Measurements from ENCODE around the gene NOTCH3.

Gene NOTCH3

DNA sequence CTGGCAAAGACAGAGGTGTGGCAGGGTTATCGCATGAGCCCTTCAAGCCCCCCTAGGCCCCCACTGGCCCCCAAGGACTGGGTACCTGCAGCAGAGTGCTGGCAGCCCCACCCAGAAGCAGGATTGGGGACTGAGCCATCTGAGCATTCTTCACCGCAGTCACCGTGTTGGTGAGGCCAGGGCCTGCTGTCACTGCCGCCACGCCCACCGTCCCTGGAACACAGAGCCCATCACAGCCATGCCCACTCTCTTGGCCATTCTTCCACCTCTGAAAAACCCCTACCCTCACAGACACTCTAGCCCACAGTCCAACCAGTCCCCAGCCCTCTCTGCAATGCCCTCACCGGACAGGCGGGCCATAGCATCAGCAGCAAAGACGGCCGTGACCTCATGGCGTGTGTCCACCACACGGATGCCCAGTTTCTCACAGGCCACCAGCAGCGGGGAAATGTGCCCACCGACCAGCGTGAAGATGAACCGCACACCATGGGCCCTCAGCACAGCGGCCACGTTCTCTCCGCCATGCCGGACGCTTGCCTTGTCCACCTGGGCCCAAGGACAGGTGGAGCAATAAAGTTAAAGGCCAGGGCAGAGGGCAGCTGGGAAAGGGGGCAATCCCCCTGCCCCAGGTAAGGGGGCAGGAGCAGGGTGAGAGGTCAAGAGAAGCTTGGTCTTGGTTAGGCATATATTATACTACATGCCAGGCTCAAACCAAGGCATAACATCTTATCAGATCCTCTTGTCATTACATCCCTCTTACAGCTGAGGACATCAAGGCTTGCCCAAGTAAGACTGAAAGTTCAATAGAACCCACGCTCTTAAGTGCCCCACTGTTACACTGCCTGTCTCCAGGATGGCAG is 77.5 kb downstream of the NOTCH3 start:
- DNase-seq (ENCODE audit: low read depth in 2 of 2): no peak

DNA sequence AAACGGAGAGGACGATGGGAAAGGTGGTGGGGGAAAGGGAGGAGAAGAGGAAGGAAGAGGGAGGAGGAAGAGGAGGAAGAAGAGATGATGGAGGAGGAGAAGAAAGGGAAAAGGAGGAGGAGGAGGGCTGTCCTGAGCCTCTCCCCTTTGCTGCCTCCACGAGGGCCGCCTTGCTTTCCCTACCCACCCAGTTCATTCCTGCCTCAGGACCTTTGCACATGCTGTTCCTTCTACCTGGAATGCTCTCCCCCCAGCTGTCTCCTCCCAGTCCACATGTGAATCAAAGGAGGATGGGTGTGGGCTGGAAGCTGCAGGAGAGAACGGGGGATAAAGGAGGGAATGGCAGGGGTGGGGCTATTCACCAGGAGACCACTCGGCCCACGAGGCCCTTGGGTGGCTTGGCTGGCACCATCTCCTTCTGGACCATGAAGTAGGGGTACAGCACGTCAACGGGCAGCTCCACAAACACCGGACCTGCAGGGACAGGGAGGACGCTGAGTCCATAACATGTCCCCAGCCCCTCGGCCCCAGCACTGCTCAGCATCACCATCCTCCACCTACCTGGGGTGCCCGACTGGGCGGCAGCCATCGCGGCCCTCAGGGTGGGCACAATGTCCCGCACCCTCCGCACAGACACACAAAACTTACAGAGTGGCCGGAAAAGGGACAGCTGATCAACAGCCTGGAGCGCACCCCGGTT is 78.3 kb downstream of the NOTCH3 start:
- no peak for DNase-seq (ENCODE audit: low read depth in 2 of 2)

DNA sequence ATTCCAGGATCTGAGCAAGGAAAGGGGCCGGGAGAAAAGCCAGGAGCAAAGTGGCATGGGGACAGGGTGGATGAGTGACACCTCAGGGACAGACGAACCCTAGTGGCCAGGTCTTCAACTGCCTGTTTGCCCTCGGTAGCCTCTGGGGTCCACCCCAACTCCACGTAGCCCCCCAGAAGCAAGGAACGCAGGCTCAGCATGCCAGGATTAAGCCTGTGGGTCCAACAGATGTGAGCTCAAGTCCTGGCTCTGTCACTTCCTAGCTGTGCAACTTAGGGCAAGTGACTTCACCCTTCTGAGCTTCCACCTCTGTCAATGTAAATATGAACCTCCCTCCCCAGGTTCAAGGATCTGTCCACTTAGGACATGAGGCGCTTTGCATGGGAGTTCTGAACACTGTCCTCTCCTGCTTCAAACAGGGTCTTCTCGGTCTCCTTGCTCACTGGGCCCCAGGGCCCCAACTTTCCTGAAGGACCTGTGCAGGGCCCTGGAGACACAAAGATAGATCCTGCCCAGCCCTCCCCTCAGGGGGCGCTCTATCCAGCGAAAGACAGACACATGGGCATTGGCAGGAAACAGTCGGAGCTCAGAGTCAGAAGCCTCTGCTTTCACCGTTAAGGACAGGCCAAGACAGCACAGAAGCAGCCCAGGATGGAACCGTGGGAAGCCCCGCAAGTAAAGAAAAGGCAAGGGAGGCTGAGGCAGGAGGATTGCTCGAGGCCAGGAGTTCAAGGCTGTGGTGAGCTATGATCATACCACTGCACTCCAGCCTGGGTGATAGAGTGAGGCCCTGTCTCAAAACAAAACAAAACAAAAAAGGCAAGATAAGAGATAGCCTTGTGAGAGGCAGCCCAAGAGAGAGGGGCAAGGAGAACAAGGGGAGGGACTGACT is 80.4 kb downstream of the NOTCH3 start:
- DNase-seq (ENCODE audit: low read depth in 2 of 2): no peak

DNA sequence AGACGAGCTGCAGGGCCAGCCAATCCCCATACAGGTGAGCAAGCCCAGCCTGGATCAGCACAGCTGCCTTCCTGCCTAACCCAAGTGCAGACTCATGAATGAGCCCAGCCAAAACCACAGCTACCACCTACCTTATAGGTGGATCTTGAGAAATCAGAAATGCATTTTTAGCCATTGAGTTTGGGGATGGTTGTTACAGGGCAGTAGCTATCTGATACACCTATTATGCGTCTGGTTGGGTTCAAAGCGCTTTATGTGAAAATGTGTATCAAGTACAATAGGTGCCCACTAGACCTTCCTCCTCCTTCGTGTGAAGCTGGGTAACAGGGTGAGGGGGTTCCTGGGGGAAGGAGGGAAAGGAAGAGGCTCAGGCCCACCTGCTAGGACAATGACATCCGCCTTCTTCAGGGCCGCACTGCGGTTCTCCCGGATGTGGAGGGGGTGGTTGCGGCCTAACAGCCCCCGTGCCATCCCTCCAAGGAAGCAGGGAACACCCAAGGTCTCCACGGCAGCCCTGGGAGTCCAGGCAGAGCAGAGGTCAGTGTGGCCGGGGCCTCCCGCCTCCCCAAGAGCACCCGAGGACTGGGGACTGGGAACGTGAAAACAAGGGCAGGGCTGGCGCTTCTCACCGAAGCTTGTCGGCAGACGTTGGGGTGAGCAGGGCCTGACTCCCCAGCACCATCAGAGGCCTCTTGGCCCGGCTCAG is 81.9 kb downstream of the NOTCH3 start:
- DNase-seq (ENCODE audit: low read depth in 2 of 2): no peak

DNA sequence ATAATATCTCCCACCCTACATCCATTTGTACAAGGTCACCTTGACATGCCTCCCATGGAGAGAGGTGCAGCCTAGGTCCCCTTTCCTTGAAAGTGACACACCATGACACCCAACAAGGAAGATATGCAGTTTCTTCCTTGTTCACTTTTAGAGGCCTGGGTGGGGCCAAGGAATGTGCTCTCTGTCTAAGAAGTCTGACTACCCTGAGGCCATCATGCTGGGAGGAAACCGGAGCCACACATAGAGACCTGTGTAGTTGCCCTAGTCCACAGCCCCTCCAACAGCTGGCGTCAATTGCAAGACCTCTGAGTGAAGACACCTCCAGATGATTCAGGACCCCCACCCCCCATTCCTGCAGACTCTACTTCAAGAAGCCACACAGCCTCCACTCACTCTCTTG is 82.5 kb downstream of the NOTCH3 start:
- no peak for DNase-seq (ENCODE audit: low read depth in 2 of 2)

DNA sequence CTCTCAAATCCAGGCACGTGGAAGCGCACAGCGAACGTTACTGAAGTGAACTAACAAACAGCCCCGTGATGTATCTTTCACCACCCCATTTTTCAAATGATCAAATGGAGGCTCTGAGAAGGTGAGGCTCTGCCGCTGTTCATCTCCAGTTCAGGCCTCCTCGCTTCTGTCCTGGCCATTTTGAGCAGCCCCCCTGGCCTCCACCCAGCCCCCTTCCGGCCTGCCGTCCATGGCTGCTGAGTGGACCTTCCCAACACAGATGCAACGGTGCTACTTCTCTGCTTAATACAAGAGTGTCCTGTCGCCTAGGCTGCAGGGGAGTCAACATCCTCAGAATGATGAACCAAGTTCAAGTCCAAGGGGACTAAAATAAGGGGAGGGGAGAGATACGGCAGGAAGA is 83.9 kb downstream of the NOTCH3 start:
- DNase-seq (ENCODE audit: low read depth in 2 of 2): no peak

DNA sequence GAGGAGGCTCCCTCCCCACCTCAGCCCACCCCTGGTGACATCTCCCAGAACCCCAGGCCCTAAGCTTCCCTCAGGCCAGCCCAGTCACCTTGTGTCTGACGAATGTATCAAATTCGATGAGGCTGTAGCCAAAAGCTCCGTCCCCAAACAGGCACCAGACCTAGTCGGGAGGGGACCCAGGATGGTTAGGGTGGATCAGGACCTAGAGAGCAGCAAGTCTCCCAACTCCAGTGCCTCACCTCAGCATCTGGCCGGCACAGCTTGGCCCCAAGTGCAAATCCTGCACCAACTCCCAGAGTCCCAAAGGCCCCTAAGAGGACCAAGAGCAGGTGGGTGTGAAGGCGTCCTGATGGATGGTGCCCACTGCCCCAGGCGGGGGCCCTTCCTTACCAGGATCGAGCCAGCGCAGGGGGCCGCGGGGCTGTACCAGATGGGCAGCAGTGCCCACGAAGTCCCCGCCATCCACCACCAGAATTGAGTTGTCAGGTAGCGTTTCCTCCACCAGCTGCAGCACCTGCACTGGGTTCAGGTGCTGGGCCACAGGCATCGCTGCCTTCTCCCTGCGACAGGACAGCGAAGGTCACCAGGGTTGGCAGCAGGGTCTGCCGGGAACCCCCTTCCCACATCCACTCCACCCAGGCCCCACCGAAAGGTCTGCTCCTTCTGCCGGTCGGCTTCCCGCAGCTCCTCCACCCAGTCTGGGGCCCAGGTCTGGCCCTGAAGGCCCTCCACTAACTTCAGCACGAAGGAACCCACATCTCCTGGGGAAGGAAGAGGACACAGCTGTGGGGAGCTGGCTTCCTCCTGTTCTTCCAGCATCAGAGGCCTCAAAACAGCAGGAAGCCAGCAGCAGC is 84.8 kb downstream of the NOTCH3 start:
- DNase-seq (ENCODE audit: low read depth in 2 of 2): no peak

DNA sequence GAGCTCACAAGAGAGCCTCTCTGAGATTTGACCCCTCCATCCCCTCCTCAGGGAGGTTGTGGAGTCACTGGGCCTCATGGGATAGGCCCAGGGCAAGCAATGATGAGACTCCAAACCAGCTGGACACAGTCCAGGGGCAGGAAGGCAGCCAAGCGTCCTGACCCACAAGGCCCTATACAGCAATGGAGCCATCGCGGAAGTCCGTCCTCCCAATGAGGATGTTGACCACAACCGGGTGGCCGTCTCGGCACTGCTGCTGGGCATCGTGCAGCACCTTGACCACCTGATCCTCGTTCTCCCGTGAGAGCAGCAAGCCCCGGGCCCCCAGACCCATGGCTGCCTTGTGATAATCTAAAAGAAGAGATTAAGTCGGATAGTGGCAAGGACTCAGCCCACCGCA is 85.7 kb downstream of the NOTCH3 start:
- no peak for DNase-seq (ENCODE audit: low read depth in 2 of 2)

DNA sequence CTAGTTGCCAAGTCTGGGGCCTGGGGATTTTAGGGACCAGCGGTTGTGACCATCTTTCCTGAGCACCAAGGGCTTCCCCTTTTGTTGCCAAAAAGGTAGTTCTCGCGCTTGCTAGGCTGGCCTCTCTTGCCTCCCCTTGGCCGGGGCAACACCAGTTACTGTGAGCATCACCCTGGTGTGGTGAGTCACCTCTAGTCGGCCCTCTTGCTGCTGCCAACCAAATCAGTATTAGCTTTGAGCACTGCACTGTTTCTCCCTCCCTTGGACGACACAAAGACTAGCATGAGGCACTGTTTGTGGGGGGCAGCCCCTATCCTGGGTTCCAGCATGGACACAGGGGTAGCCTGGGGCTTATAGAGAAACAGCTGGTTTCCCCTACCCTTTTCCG is 86.6 kb downstream of the NOTCH3 start:
- no peak for DNase-seq (ENCODE audit: low read depth in 2 of 2)

DNA sequence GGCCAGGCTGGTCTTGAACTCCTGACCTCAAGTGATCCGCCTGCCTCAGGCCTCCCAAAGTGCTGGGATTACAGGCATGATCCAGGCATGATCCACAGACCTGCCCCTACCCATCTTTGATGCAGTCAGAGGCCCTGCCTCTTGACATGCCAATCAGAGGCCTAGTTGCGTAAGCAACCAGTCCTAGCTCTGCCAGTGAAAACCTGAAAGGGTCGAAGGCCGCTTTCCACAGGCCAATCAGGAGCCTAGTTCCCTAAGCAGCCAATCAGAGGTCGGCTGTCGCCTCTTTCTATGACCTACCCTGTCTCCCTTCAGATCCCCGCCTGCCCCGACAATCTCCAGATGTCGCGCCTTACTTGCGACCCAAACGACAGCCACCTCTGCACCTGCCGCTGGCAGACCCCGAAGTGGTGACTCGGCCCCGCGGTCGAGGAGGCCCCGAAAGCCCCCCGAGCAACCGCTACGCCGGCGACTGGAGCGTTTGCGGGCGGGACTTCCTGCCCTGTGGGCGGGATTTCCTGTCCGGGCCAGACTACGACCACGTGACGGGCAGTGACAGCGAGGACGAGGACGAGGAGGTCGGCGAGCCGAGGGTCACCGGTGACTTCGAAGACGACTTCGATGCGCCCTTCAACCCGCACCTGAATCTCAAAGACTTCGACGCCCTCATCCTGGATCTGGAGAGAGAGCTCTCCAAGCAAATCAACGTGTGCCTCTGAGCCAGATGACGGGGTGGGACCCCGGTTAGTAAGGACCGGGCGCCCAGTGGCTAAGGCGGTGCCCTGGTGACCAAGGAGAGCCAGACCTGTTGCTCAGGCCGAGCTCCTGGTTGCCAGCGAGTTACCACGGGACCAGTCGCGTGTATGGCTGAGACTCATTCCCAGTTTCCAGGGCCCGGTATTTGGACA is 87.3 kb downstream of the NOTCH3 start:
- DNase-seq (ENCODE audit: low read depth in 2 of 2): no peak

DNA sequence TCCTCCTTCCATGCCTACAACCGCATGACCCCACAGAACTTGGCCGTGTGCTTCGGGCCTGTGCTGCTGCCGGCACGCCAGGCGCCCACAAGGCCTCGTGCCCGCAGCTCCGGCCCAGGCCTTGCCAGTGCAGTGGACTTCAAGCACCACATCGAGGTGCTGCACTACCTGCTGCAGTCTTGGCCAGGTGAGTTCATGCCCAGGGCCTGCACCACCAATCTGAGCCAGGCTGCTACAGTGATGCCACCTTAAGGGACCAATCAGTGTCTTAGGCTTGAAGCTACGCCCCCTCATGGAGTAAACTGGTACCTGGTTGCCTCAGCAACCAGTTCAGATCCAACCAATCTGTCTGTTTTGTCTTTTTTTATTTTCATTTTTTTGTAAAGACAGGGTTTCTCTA is 88.4 kb downstream of the NOTCH3 start:
- DNase-seq (ENCODE audit: low read depth in 2 of 2): no peak

DNA sequence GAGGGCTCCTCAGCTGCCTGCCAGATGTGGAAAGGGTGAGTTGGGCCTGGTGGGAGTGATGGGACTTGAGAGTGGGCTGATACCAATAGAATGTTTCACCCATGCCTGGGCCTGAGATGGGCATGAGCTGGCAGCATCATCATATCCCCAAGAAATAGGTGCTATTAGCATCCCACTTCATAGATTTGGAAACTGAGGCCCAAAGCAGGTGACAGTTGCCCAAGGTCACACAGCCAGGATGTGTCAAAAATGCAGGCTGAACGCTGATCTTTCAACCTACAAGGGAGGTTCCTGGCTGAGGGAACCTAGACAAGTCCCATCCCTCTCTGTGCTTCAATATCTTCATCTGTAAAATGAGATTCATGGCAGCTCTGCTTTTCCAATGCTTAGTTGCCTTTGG is 89.0 kb downstream of the NOTCH3 start:
- no peak for DNase-seq (ENCODE audit: low read depth in 2 of 2)

DNA sequence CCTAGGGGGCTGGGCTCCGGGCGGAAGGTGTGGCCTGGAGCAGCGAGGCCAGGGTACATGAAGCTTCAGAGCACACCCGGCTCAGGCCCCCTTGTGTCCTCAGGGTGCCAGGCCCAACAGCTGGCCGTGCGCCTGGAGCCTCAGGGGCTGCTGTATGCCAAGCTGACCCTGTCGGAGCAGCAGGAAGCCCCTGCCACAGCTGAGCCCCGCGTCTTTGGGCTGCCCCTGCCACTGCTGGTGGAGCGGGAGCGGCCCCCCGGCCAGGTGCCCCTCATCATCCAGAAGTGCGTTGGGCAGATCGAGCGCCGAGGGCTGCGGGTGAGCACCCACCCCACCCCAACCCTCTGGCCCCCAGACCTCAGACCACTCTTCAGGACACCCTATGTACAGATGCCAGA is 90.4 kb downstream of the NOTCH3 start:
- DNase-seq (ENCODE audit: low read depth in 2 of 2): no peak

DNA sequence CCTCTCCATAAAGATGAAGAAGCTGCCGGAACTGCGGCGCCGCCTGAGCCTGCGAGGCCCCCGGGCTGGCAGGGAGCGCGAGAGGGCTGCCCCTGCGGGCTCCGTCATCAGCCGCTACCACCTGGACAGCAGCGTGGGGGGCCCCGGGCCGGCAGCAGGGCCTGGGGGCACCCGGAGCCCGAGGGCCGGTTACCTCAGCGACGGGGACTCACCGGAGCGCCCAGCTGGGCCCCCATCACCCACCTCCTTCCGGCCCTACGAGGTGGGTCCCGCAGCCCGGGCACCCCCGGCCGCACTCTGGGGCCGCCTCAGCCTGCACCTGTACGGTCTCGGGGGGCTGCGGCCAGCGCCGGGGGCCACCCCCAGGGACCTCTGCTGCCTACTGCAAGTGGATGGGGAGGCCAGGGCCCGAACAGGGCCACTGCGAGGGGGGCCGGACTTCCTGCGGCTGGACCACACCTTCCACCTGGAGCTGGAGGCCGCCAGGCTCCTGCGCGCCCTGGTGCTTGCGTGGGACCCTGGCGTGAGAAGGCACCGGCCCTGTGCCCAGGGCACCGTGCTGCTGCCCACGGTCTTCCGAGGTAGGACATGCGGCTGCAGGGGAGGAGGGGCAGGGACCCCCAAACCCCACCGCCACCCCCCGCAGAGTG is 90.9 kb downstream of the NOTCH3 start:
- DNase-seq (ENCODE audit: low read depth in 2 of 2): no peak

All from stimulated activated CD4-positive, alpha-beta T cell treated with anti-CD3 and anti-CD28 coated beads, Interleukin-1b, Interleukin-23, amount 100 ng/mL, for 4 hours (primary cell).